GM12891 (cell line): ENCODE measurements around the gene GAST.

Experiments used
- POLR2A ChIP-seq: IDR thresholded peaks from 2 replicates; pipeline ENCODE4 v1.6.1; 2011; ENCODE audit warnings: low read depth, low read length, control low read depth
- POLR2AphosphoS5 ChIP-seq: IDR thresholded peaks from 2 replicates; pipeline ENCODE4 v1.6.1; 2011; ENCODE audit warnings: low read depth, low read length, control low read depth
- TAF1 ChIP-seq: IDR thresholded peaks from 2 replicates; pipeline ENCODE4 v1.6.1; 2011; ENCODE audit warnings: low read depth, low read length, control low read depth

DNA sequence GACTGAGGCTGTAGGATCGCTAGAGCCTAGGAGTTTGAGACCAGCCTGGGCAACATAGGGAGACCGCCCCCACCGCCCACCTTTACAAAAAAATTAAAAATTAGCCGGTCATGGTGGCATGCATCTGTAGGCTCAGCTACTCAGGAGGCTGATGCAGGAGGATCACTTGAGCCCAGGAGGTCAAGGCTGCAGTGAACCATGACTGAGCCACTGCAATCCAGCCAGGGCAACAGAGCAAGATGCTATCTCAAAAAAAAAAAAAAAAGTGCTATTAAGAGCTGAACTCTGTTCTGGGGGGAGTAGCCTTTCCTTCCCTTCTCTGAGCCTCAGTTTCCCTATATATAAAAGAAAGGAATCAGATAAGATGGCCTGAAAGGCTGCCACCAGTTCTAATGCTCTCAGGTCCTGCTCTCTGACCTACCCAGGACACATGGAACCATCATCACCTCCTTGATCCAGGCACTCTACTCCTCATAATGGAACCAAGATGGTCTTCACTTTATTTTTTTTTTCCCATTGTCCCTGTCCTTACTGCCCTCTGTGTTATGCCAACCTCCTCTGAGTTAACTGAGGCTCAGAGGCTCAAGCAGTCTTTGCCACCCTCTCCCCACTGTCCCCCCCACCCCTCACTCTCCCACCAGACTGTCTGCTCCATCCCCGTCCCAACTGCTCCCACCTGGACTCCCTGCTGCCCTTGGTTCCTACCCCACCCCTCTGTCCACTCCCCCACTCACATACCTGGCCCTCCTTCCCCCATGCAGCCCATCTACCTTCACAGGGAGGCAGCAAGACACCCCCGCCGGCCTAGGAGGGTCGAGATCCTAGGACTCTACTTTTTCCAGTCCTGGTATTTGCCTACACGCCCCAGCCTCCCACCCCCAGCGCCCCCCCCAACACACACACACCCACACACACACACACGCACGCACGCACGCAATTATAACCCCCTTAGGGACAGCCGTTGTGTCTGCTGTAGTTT lies 47.3 kb upstream of the GAST start:
- TF ChIP-seq POLR2AphosphoS5, result no peak
- TF ChIP-seq POLR2A, result no peak
- no peak for TF ChIP-seq TAF1
